GM12878 (cell line): ENCODE results near the gene CAST. TPM values are rescaled to one million over a fixed set of nuclear protein-coding genes. Genes with fewer than 3 reads are reported as not detected.

ENCODE experiments used
- ATAC-seq: fragments of 200-7000 bp; cut with Tn5 transposase; 3 replicates; pipeline ENCODE4 v1.9.1; 2020; ENCODE audit warnings: mild to moderate bottlenecking, moderate library complexity
- BruUV-seq: library from RNA; stranded (reverse); fragments of 400-500 nt; replicated peaks from 2 replicates; lab custom pipeline; 2021; lab: Mats Ljungman, UMichigan
- CTCF ChIA-PET: fragments of 300-600 bp; sonication (Branson Sonifier 250); formaldehyde crosslinking; extraction: SDS; loops from one replicate; lab custom pipeline; 2021; ENCODE audit warnings: inconsistent platforms; lab: Yijun Ruan, JAX
- POLR2A ChIA-PET: fragments of 350-600 bp; formaldehyde crosslinking; extraction: SDS; loops from one replicate; lab custom pipeline; 2021; ENCODE audit warnings: inconsistent platforms; lab: Charles Lee
- RAD21 ChIA-PET: fragments of 300-600 bp; sonication (Branson Sonifier 250); formaldehyde crosslinking; loops from one replicate; lab custom pipeline; 2023; ENCODE audit warnings: antibody characterized with exemption; ENCODE audit not compliant: unreplicated experiment; lab: Charles Lee
- SMC1A ChIA-PET: fragments of 300-600 bp; sonication (Branson Sonifier 250); formaldehyde crosslinking; loops from one replicate; lab custom pipeline; 2023; ENCODE audit not compliant: unreplicated experiment, uncharacterized antibody; lab: Charles Lee
- DNase-seq: peaks from one replicate; pipeline ENCODE4 v3.0.0-alpha.2; 2011; ENCODE audit warnings: low read depth, low spot score
- FAIRE-seq: peaks from 3 replicates; lab custom pipeline; 2011; peaks lifted over from hg19 to GRCh38; lab: Jason Lieb, UNC
- H2AFZ ChIP-seq: 2 replicates; pipeline ENCODE4 v1.6.0; 2011; ENCODE audit warnings: low read depth, low read length, control low read depth; ENCODE audit not compliant: control insufficient read depth
- H3K27ac ChIP-seq: 2 replicates; pipeline ENCODE4 v1.5.1; 2011; ENCODE audit warnings: control low read depth; ENCODE audit not compliant: control insufficient read depth, insufficient read depth
- H3K27me3 ChIP-seq, 2 experiments: replicated peaks in 1 of 2; 2 replicates each; pipeline versions ENCODE4 v1.6.0 to v1.6.1; 2011; ENCODE audit warnings: low read length in 1 of 2; ENCODE audit not compliant: control insufficient read depth in 2 of 2, insufficient read depth in 2 of 2
- H3K36me3 ChIP-seq, 2 experiments: 2 replicates each; pipeline ENCODE4 v1.5.1; 2011; ENCODE audit warnings: low read length in 1 of 2; ENCODE audit not compliant: control insufficient read depth in 2 of 2, insufficient read depth in 2 of 2
- H3K4me1 ChIP-seq: 2 replicates; pipeline ENCODE4 v1.6.1; 2011; ENCODE audit warnings: mild to moderate bottlenecking, low read length, moderate library complexity, mixed read lengths; ENCODE audit not compliant: control insufficient read depth, insufficient read depth
- H3K4me2 ChIP-seq: 2 replicates; pipeline ENCODE4 v1.6.0; 2011; ENCODE audit warnings: control low read depth; ENCODE audit not compliant: control insufficient read depth, insufficient read depth
- H3K4me3 ChIP-seq: fragments of 200-600 bp; sonication (generic); 2 replicates; pipeline ENCODE4 v1.5.1; 2016
- H3K79me2 ChIP-seq: 2 replicates; pipeline ENCODE4 v1.6.0; 2011; ENCODE audit warnings: low read length; ENCODE audit not compliant: control insufficient read depth, insufficient read depth
- H3K9ac ChIP-seq: 2 replicates; pipeline ENCODE4 v1.8.0; 2011; ENCODE audit warnings: low read length, control low read depth, mixed read lengths; ENCODE audit not compliant: control insufficient read depth, insufficient read depth
- H3K9me3 ChIP-seq: replicated peaks from 3 replicates; pipeline ENCODE4 v1.5.1; 2011; ENCODE audit warnings: mild to moderate bottlenecking, low read length; ENCODE audit not compliant: control insufficient read depth, insufficient read depth
- H4K20me1 ChIP-seq: 2 replicates; pipeline ENCODE4 v1.6.0; 2011; ENCODE audit not compliant: control insufficient read depth, insufficient read depth
- CTCF ChIP-seq, 3 experiments: IDR thresholded peaks in 2 of 3; conservative IDR thresholded peaks in 1 of 3; 2 replicates each; pipeline ENCODE4 v1.5.1; 2011; ENCODE audit warnings: low read depth in 3 of 3, low read length in 3 of 3, mild to moderate bottlenecking in 3 of 3, control low read depth in 2 of 3, moderate library complexity in 2 of 3, inconsistent platforms in 1 of 3, mixed read lengths in 1 of 3; ENCODE audit not compliant: control insufficient read depth in 2 of 3, insufficient read depth in 1 of 3; ENCODE audit errors: extremely low read depth in 1 of 3
- ESRRA ChIP-seq: IDR thresholded peaks from 2 replicates; pipeline ENCODE4 v1.6.1; 2012; ENCODE audit warnings: mild to moderate bottlenecking, low read length, improper control_type of control experiment
- WGBS: methylation state at CpG from one replicate; pipeline ENCODE4 v1.1.6; 2016; ENCODE audit warnings: low lambda C conversion rate; ENCODE audit not compliant: insufficient replicate concordance, insufficient coverage; ENCODE audit errors: missing lambda C conversion rate; 5-methylcytosine and 5-hydroxymethylcytosine counted together
- in situ Hi-C: fragments of 300-500 bp; cut with MboI; formaldehyde crosslinking; loops from 9 replicates; pipeline ENCODE4 v1.14.3; 2018; ENCODE audit warnings: mixed read lengths
- intact Hi-C: fragments of 100-400 bp; cut with micrococcal nuclease; formaldehyde crosslinking; loops from one replicate; pipeline ENCODE4 v1.14.2; 2022; ENCODE audit not compliant: unreplicated experiment
- polyA plus RNA-seq, 11 experiments: library from polyadenylated mRNA; depleted of rRNA in 4 of 11; unstranded in 6 of 11; stranded (reverse) in 5 of 11; fragments of >200 nt; fragmentation: Nextera tagmentation in 4 of 11; fragmentation: Illumina TruSeq in 1 of 11; extraction: Ambion mirVana in 4 of 11; extraction: Trizol in 1 of 11; gene quantifications; 1 replicate in 1 of 11; 2 replicates in 10 of 11; pipeline versions ENCODE4 v1.2.1 to v1.2.3, GENCODE V29; 2011 to 2016; ENCODE audit warnings: inconsistent platforms in 2 of 11, missing spikeins in 2 of 11, low read depth in 1 of 11
- total RNA-seq, 4 experiments: library from RNA; depleted of rRNA in 3 of 4; stranded (reverse); fragments of >200 nt in 3 of 4; fragmentation: Illumina TruSeq in 1 of 4; extraction: Trizol in 1 of 4; gene quantifications; 2 replicates each; pipeline versions ENCODE4 v1.2.1 to v1.2.3, GENCODE V29; 2013 to 2021

The CAST gene
- total and polyA plus RNA-seq, 10 of the 15 experiments (the other 5 are each of a cell fraction or from before 2014, with no cell fraction given): 31.7 to 140 (median 68.5) TPM

GRCh38 chr5:96651948-96652753 lies 10.0 kb upstream of the CAST start:
- peaks cover 8% of the 10 kb centered on the region; the same call in 1 of the 2 replicates for H3K4me1 ChIP-seq
- H3K79me2 ChIP-seq: no peaks in the 10 kb centered on the region
- FAIRE-seq: no peak
- no peaks in the 10 kb centered on the region for H3K36me3 ChIP-seq
- no TSS peak for BruUV-seq
- H3K9me3 ChIP-seq: no peaks in the 10 kb centered on the region
- H3K4me2 ChIP-seq: no peak overlapping the region
- no peak for DNase-seq
- in situ Hi-C loops (no loop called here), intact Hi-C loops (no loop called here)
- RAD21 ChIA-PET: interaction anchor here (1.0 kb wide), 1 partner anchor 35 kb away, joined by 4 read pairs; no protein-coding TSS in a partner anchor
- H3K4me3 ChIP-seq: no peak overlapping the region
- TF ChIP-seq ESRRA: no peak
- TF ChIP-seq CTCF (IDR thresholded peaks at IDR 0.05 in 2 of 3, conservative IDR thresholded peaks at IDR 0.05 in 1 of 3; ENCODE audit: control insufficient read depth in 2 of 3, extremely low read depth in 1 of 3, insufficient read depth in 1 of 3, low read depth in 3 of 3, low read length in 3 of 3): peak; percentile 13 to 38 (median 38); a peak in 4 of 6 replicates
- CTCF ChIA-PET: interaction anchor here (0.9 to 1.3 kb wide), 4 partner anchors 10 to 509 kb away, joined by 3 to 5 read pairs (median 4); partner anchors contain the start of gene CAST
- no peaks in the 10 kb centered on the region for H4K20me1 ChIP-seq
- SMC1A ChIA-PET: interaction anchor here (0.6 to 1.2 kb wide), 4 partner anchors 39 to 90 kb away, joined by 3 to 4 read pairs (median 3); no protein-coding TSS in a partner anchor
- 50% methylated on average over 4 of the region's 4 CpGs for WGBS
- H3K9ac ChIP-seq: no peak overlapping the region
- peak; percentile 64 for ATAC-seq
- no peak overlapping the region for H3K27ac ChIP-seq
- POLR2A ChIA-PET: no interaction called here
- H2AFZ ChIP-seq: no peak overlapping the region
- H3K27me3 ChIP-seq: 0 out of 4 replicates have a peak, but pooled peaks cover 0 to 4% of the 10 kb centered on the region in 2 experiments
